Erythroblast (primary cell): Measurements from ENCODE around the gene SPON1.

Experiments used
- GATA1 ChIP-seq: IDR thresholded peaks from 2 replicates; pipeline ENCODE4 v1.6.1; 2011; ENCODE audit warnings: low read depth, mild to moderate bottlenecking, control low read depth, low read length, moderate library complexity
- POLR2A ChIP-seq: IDR thresholded peaks from 2 replicates; pipeline ENCODE4 v1.6.1; 2011; ENCODE audit warnings: mild to moderate bottlenecking, low read length

DNA sequence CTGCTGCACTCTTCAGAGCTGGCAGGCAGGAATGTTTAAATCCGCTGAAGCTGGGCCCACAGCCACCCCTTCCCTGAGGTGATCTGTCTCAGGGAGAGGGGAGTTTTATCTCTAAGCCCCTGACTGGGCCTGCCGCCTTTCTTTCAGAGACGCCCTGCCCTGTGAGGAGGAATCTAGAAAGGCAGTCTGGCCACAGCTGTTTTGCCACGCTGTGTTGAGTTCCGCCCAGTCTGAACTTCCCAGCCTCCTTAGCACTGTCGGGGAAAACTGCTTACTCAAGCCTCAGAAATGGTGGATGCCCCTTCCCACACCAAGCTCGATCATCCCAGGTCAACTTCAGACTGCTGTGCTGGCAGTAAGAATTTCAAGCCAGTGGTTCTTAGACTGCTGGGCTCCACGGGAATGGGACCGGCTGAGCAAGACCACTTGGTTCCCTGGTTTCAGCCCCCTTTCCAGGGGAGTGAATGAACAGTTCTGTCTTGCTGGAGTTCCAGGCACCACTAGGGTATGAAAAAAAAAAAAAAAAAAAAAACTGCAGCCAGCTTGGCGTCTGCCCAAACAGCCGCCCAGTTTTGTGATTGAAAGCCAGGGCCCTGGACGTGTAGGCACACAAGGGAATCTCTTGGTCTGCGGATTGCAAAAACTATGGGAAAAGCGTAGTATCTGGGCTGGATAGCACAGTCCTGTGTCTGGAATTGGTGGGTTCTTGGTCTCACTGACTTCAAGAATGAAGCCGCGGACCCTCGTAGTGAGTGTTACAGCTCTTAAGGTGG lies 127.4 kb downstream of the SPON1 start:
- TF ChIP-seq POLR2A (no peak), GATA1 (no peak)
